GM18499 (cell line): Measurements from ENCODE around the gene TEX13C.
"Not testable (repeated sequence)": the region's sequence is repeated elsewhere in the genome, so short reads cannot be mapped to it uniquely, and the experiment has no call there.

Experiments used
- ATAC-seq: cut with Tn5 transposase; IDR thresholded peaks from one replicate; pipeline ENCODE4 v1.9.1; 2021; ENCODE audit warnings: moderate number of reproducible peaks; ENCODE audit not compliant: insufficient read depth, unreplicated experiment

The TEX13C gene

GRCh38 chrX:125319646-125320521 lies at the start of gene TEX13C:
TEX13C (plus strand) TSS chrX:125319871; CDS start chrX:125320120, 249 bp downstream.
- no peak for ATAC-seq

DNA sequence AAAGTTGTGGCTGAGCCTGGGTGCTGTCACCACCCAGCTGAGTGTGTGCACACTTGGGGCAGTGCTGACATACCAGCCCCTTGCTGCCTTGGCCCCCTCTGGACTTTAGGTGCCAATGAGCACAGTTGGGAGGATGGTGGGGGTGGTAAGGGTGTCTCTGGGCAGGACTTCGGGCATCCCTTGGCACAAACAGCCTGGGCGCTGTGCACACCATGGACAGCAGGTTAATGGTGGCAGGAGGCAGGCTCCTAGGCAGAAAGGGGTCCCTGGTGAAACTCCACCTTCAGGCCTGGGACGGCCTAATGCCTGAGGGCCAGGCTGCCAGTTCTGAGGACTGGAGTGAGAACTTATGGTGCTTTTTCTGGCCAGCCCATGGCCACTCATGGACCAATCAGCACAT lies 32.4 kb upstream of the TEX13C start:
- no peak for ATAC-seq

- ATAC-seq: no peak
These were observed 31.3 kb upstream of the TEX13C start for GRCh38 chrX:125288343-125288742.

- ATAC-seq: no peak
These were observed 30.5 kb upstream of the TEX13C start for GRCh38 chrX:125289209-125289608.

DNA sequence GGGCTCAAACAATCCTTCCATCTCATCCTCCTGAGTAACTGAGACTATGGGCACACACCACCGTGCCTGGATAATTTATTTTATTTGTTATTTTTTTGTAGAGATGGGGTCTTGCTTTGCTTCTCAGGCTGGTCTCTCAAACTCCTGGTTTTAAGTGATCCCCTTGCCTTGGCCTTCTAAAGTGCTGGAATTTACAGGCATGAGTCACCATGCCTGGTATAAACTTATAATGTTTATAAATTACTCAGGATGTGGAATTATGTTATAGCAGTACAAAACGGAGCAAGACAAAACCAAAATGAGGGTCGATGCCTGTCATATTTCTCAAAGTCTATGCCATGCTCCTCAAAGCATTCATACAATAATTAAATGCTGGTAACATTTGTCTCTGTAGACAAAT lies 29.8 kb upstream of the TEX13C start:
- no peak for ATAC-seq

DNA sequence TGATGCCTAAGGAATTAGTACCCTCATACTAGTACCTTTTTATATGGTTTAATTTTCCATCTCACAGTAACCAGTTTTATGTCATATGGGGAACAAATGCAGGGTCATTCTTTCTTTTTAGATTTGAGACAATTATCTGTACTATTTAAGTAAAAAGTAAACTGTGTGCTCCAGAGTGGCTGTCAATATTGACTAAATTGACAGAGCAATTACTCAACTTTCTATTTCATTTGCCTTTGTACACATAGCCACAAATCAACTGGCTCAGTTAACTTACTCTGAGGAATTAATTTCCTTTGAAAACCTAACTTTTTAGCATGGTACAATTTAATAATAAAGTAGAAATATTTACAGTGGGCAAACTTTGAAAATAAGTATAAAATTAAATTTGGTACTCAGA lies 28.5 kb upstream of the TEX13C start:
- ATAC-seq: no peak

- ATAC-seq: no peak
These were observed 25.6 kb upstream of the TEX13C start for GRCh38 chrX:125293850-125294780.

DNA sequence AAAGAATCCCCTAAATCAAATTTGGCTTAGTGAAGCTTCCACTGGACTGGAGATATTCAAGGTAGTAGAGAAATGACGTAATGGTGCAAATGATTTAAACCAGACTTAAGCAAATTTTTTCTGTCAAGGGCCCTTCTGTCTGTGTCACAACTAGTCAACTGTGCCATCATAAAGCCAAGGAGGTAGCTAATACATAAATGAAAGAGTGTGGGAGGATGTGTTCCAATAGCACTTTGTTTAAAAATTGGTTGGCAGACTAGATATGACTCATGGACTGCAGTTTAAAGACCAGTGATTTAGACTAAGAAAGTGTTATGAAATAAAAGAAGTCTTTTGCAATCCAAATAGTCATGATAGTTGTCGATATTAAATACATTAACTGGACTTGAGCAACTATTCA lies 24.3 kb upstream of the TEX13C start:
- peak; percentile 83 for ATAC-seq

DNA sequence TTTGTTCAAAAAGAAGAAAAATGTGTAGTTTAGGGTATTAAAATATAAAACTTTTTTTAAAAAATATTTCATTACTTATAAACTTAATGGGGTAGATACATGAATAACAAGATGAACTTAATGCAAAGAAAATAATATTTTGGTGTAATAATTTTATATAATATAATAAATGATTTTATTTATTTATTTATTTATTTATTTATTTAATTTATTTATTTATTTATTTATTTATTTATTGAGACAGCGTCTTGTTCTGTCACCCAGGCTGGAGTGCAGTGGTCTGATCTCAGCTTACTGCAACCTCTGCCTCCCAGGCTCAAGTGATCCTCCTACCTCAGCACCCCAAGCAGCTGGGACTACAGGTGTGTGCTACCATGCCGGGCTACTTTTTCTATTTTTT lies 20.8 kb upstream of the TEX13C start:
- ATAC-seq: no peak

GRCh38 chrX:125306335-125306866 lies 13.3 kb upstream of the TEX13C start:
- no peak for ATAC-seq

- ATAC-seq: no peak
These were observed 11.0 kb upstream of the TEX13C start for GRCh38 chrX:125308653-125309052.

- ATAC-seq: not testable (repeated sequence)
These were observed 505 bp upstream of the TEX13C start for GRCh38 chrX:125319166-125319565.

DNA sequence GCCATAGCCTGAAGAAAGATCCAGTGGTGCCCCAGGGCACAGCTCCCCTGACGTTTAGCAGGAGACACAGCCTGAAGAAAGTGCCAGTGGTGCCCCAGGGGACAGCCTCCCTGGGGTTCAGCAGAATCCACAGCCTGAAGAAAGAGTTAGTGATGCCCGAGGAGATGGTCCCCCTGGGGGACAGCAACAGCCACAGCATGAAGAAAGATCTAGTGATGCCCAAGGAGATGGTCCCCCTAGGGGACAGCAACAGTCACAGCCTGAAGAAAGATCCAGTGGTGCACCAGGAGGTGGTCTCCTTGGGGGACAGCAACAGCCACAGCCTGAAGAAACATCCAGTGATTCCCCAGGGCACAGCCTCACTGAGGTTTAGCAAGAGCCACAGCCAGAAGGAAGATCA lies 2.8 kb downstream of the TEX13C start:
- ATAC-seq: no peak

GRCh38 chrX:125326599-125326998 lies 6.9 kb downstream of the TEX13C start:
- ATAC-seq: no peak

DNA sequence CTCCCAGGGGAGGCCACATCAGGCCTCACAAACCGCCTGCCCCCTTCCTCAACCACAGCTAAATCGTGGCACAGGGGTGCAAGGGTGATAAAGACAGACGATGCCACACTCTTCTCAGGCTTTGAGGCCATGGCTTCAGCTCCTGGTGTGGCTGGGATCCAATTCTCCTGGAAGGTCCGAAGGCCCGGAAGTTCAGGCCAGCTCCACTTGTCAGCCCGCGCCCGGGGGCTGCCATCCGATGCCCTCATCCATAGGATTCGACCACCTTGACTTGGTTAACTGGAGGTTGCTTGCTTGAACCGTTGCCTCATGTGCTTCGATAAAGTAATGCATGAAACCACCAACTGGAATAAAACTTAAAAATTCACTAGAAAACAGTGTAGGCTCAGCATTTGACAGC lies 8.2 kb downstream of the TEX13C start:
- ATAC-seq: no peak

- ATAC-seq: no peak
These were observed 13.9 kb downstream of the TEX13C start for GRCh38 chrX:125333583-125333982.

GRCh38 chrX:125340490-125340889 lies 20.8 kb downstream of the TEX13C start:
- ATAC-seq: no peak

DNA sequence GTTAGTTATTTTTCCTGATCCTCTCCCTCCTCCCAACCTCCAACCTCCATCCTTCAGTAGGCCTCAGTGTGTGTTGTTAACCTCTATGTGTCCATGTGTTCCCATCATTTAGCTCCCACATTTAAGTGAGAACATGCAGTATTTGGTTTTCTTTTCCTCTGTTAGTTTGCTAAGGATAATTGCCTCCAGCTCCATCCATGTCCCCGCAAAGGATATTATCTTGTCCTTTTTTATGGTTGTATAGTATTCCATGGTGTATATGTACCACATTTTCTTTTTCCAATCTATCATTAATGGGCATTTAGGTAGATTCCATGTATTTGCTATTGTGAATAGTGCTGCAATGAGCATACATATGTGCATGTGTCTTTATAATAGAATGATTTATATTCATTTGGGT lies 54.5 kb downstream of the TEX13C start:
- ATAC-seq: no peak
